ENCODE measurements around the gene RHEB. TPM values are rescaled to one million over a fixed set of nuclear protein-coding genes. Genes with fewer than 3 reads are reported as not detected.

RHEB gene
- total RNA-seq, 1 experiment from 2014 or later, result 135 TPM

GRCh38 chr7:151455690-151456089, 64.0 kb downstream of the RHEB start:
- Mint-ChIP-seq H3K4me3 (ENCODE audit: unreplicated experiment) (no peak overlapping the region), H3K9me3 (ENCODE audit: unreplicated experiment) (peaks cover 7% of the 10 kb centered on the region), H3K27me3 (ENCODE audit: insufficient read depth, unreplicated experiment) (no peaks in the 10 kb centered on the region), H3K27ac (ENCODE audit: low read depth, unreplicated experiment) (no peak overlapping the region), H3K36me3 (ENCODE audit: insufficient read depth, unreplicated experiment) (peaks cover 4% of the 10 kb centered on the region), H3K4me1 (ENCODE audit: insufficient read depth, unreplicated experiment) (peaks cover 16% of the 10 kb centered on the region)
- CTCF ChIA-PET, result interaction anchor here (0.6 to 1.1 kb wide), 3 partner anchors 12 to 81 kb away, joined by 3 read pairs; no protein-coding TSS in a partner anchor
- POLR2A ChIA-PET, result no interaction called here
- intact Hi-C loops (cut with micrococcal nuclease), result no loop called here
- TF ChIP-seq CTCF (IDR thresholded peaks at IDR 0.05; ENCODE audit: unreplicated experiment), result no peak
- DNase-seq (ENCODE audit: unreplicated experiment), result no peak
- BruUV-seq (replicated peaks), result no TSS peak

GRCh38 chr7:151454932-151455530, 64.7 kb downstream of the RHEB start:
- POLR2A ChIA-PET, result no interaction called here
- no TSS peak for BruUV-seq (replicated peaks)
- DNase-seq (ENCODE audit: unreplicated experiment), result no peak

GRCh38 chr7:151454305-151454704, 65.4 kb downstream of the RHEB start:
- peaks cover 2% of the 10 kb centered on the region for H3K4me1 Mint-ChIP-seq (ENCODE audit: insufficient read depth, unreplicated experiment)

More at GRCh38 chr7:151454932-151455530, 64.7 kb downstream of the RHEB start:
- H3K4me1 Mint-ChIP-seq (ENCODE audit: insufficient read depth, unreplicated experiment), result peaks cover 9% of the 10 kb centered on the region
- no peak for TF ChIP-seq CTCF (IDR thresholded peaks at IDR 0.05; ENCODE audit: unreplicated experiment)
- CTCF ChIA-PET, result interaction anchor here (0.6 to 0.9 kb wide), 2 partner anchors 19 to 80 kb away, joined by 3 read pairs; no protein-coding TSS in a partner anchor
- H3K27ac Mint-ChIP-seq (ENCODE audit: low read depth, unreplicated experiment), result no peak overlapping the region
- H3K27me3 Mint-ChIP-seq (ENCODE audit: insufficient read depth, unreplicated experiment), result no peaks in the 10 kb centered on the region
- H3K36me3 Mint-ChIP-seq (ENCODE audit: insufficient read depth, unreplicated experiment), result no peaks in the 10 kb centered on the region
- no peak overlapping the region for H3K4me3 Mint-ChIP-seq (ENCODE audit: unreplicated experiment)
- H3K9me3 Mint-ChIP-seq (ENCODE audit: unreplicated experiment), result peaks cover 7% of the 10 kb centered on the region
- intact Hi-C loops (cut with micrococcal nuclease), result no loop called here

More at GRCh38 chr7:151454305-151454704, 65.4 kb downstream of the RHEB start:
- no peaks in the 10 kb centered on the region for H3K27me3 Mint-ChIP-seq (ENCODE audit: insufficient read depth, unreplicated experiment)
- no peaks in the 10 kb centered on the region for H3K36me3 Mint-ChIP-seq (ENCODE audit: insufficient read depth, unreplicated experiment)
- ChIA-PET CTCF (interaction anchor here (1.4 kb wide), 1 partner anchor 10 kb away, joined by 4 read pairs; no protein-coding TSS in a partner anchor), POLR2A (no interaction called here)
- BruUV-seq (replicated peaks), result no TSS peak
- no peak for DNase-seq (ENCODE audit: unreplicated experiment)
- no peak overlapping the region for H3K27ac Mint-ChIP-seq (ENCODE audit: low read depth, unreplicated experiment)
- H3K4me3 Mint-ChIP-seq (ENCODE audit: unreplicated experiment), result no peak overlapping the region
- no peak for TF ChIP-seq CTCF (IDR thresholded peaks at IDR 0.05; ENCODE audit: unreplicated experiment)
- intact Hi-C loops (cut with micrococcal nuclease), result no loop called here
- H3K9me3 Mint-ChIP-seq (ENCODE audit: unreplicated experiment), result peaks cover 7% of the 10 kb centered on the region
